HG02852 (cell line): Measurements from ENCODE around the gene USP47.
"Not testable (repeated sequence)": the region's sequence is repeated elsewhere in the genome, so short reads cannot be mapped to it uniquely, and the experiment has no call there.

Experiments used
- ATAC-seq: cut with Tn5 transposase; IDR thresholded peaks from one replicate; pipeline ENCODE4 v1.9.1; 2021; ENCODE audit warnings: mild to moderate bottlenecking, moderate library complexity; ENCODE audit not compliant: unreplicated experiment

The USP47 gene

GRCh38 chr11:11821899-11822298, 19.9 kb upstream of the USP47 start:
- no peak for ATAC-seq

GRCh38 chr11:11822946-11823345, 18.8 kb upstream of the USP47 start:
- ATAC-seq, result no peak

GRCh38 chr11:11826260-11826659, 15.5 kb upstream of the USP47 start:
- no peak for ATAC-seq

- ATAC-seq, result no peak
Observed at GRCh38 chr11:11827272-11827671, 14.5 kb upstream of the USP47 start.

- not testable (repeated sequence) for ATAC-seq
Observed at GRCh38 chr11:11831406-11831805, 10.4 kb upstream of the USP47 start.

- no peak for ATAC-seq
Observed at GRCh38 chr11:11836676-11837231, 5.0 kb upstream of the USP47 start.

- ATAC-seq, result no peak
Observed at GRCh38 chr11:11839718-11840117, 2.1 kb upstream of the USP47 start.

- peak; percentile 22 for ATAC-seq
Observed at GRCh38 chr11:11841116-11841722, 553 bp upstream of the USP47 start.

GRCh38 chr11:11842421-11843008, 743 bp downstream of the USP47 start:
- ATAC-seq, result peak; percentile 39

GRCh38 chr11:11843211-11843621, 1.4 kb downstream of the USP47 start:
- no peak for ATAC-seq

- no peak for ATAC-seq
Observed at GRCh38 chr11:11843642-11844041, 1.9 kb downstream of the USP47 start.

- ATAC-seq, result no peak
Observed at GRCh38 chr11:11844272-11844671, 2.5 kb downstream of the USP47 start.

GRCh38 chr11:11845071-11845470, 3.3 kb downstream of the USP47 start:
- ATAC-seq, result no peak

- ATAC-seq, result no peak
Observed at GRCh38 chr11:11845551-11845950, 3.8 kb downstream of the USP47 start.

- ATAC-seq, result no peak
Observed at GRCh38 chr11:11847082-11847481, 5.3 kb downstream of the USP47 start.

GRCh38 chr11:11848891-11849746, 7.3 kb downstream of the USP47 start:
- peak; percentile 71 for ATAC-seq

- no peak for ATAC-seq
Observed at GRCh38 chr11:11850668-11851067, 8.9 kb downstream of the USP47 start.

- ATAC-seq, result peak; percentile 55
Observed at GRCh38 chr11:11856638-11857037, 14.9 kb downstream of the USP47 start.

GRCh38 chr11:11857769-11858168, 16.0 kb downstream of the USP47 start:
- ATAC-seq, result no peak

- no peak for ATAC-seq
Observed at GRCh38 chr11:11858676-11859075, 16.9 kb downstream of the USP47 start.

- no peak for ATAC-seq
Observed at GRCh38 chr11:11860103-11860979, 18.6 kb downstream of the USP47 start.
